IPS DF 19.7 (cell line): ENCODE data around the gene EID3.
"Not testable (repeated sequence)": the region's sequence is repeated elsewhere in the genome, so short reads cannot be mapped to it uniquely, and the experiment has no call there.

Experiments
- DNase-seq: peaks from one replicate; pipeline ENCODE4 v3.0.0-alpha.2; 2013; ENCODE audit warnings: low read depth, low spot score

The EID3 gene

DNA sequence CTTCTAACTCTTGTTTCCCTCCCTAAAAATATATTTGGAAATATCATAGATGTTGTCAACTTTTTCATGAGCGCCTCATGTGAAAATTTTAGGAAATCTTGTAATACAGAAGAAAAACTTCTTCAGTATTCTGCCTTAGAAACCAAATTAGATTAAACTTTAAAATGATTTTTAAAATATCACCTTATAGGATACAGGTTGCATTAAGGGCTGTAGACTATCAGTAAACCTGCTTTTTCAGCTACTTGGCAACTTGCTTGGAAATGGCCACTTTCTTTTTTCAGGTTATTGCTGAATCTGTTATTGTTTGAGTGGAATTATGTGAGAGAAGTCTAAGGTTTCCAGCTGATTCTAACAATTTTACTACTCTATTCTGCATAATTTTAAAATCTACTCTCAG, 9.1 kb downstream of the EID3 start:
- no peak for DNase-seq

DNA sequence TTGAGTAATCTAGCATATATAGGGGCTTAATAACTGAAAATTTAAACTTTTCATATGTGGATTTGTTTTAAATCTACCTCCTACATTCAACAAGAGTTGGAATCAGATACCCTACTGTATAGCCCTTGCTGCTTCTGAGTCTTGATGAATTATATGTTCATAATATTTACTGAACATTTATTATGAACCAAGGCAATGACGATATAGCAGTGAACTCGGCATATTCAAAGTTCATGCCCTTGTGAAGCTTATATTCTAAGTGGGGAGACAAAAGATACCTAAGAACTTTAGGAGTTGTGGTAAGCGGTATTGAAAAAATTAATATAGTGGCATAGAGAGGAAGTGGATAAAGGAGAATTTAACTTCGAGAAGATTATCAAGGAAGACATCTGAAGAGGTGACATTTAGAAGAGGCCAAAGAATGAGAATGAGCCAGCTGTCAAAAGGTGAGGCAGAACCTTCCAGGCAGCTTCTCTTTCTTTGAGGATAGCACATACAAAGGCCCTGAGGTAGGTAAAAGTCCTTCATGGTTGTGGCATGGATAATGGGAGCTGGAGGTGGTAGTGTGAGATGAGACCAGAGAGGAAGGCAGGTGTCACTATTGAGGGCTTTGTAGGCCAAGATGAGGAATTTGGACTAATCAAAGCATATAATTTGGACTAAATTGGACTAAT, 10.2 kb downstream of the EID3 start:
- no peak for DNase-seq

GRCh38 chr12:104314242-104314614, 10.7 kb downstream of the EID3 start:
- no peak for DNase-seq

- no peak for DNase-seq
These were observed 12.0 kb downstream of the EID3 start for GRCh38 chr12:104315326-104316224.

DNA sequence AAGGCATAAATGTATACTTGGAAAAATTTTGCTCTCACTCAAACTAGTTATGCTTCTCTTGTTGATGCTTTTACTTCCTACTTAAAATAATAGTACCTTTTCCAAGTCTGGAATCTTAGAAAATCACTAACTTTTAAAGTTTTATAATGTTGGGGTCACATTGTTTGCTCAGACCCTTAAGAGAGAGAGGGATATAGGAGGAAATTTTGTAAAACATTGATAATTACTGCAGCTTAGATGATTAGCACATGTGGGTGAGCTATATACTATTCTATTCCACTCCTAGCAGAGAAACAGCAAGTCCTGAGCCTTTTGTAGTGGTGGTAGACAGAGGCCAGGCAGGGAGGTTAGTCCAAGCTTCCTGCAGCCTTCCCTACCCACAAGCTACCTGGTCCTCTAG, 13.4 kb downstream of the EID3 start:
- no peak for DNase-seq

GRCh38 chr12:104317538-104318210, 14.1 kb downstream of the EID3 start:
- DNase-seq = no peak

GRCh38 chr12:104319028-104319427, 15.5 kb downstream of the EID3 start:
- DNase-seq = no peak

DNA sequence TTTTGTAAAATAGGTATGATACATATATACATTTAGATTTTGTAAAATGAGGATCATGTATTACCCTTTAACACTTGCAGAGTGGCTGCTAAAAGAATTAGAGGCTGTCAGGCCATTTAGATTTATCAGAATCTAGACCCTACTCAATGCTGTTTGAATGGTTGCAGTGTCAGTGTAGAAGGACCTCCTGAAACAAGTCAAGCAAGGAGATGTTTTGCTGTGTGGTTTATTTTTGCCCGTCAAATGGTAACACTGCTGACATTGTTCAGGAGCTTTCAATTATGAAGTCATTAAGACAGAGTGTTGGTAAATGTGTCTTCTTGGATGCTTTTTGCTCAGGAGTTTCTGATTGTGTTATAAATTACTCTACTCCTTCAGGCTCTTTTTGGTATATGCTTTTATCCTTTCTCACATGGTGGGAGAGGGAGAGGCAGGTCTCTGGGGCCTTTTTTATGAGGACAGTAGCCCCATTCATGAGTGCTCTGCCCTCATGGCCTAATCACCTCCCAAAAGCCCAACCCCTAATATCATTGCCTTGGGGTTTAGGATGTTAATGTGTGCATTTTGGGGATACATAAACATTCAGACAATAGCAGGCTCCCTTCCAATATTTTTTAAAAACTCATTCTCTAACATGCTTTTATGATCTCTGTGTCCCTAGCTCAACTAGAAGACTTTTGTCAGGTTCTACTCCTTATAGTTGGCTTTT, 16.5 kb downstream of the EID3 start:
- DNase-seq = no peak

- no peak for DNase-seq
These were observed 17.1 kb downstream of the EID3 start for GRCh38 chr12:104320627-104321024.

GRCh38 chr12:104321949-104322348, 18.4 kb downstream of the EID3 start:
- DNase-seq = no peak

- not testable (repeated sequence) for DNase-seq
These were observed 19.0 kb downstream of the EID3 start for GRCh38 chr12:104322533-104322932.

- DNase-seq = no peak
These were observed 20.4 kb downstream of the EID3 start for GRCh38 chr12:104323899-104324298.

DNA sequence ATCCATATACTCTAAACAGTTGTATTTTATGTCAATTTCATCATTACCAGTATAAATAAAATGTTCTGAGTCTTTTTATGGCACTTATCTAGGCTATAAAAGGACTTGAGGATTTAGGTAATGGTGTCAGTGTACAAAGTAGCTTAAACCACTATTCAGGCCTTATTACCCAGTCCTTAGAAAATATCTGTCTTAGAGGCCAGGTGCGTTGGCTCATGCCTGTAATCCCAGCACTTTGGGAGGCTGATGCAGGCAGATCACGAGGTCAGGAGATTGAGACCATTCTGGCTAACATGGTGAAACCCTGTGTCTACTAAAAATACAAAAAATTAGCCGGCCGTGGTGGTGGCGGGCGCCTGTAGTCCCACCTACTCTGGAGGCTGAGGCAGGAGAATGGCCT, 24.7 kb downstream of the EID3 start:
- DNase-seq = not testable (repeated sequence)

- no peak for DNase-seq
These were observed 25.3 kb downstream of the EID3 start for GRCh38 chr12:104328790-104329189.

- DNase-seq = no peak
These were observed 26.4 kb downstream of the EID3 start for GRCh38 chr12:104329707-104330532.

DNA sequence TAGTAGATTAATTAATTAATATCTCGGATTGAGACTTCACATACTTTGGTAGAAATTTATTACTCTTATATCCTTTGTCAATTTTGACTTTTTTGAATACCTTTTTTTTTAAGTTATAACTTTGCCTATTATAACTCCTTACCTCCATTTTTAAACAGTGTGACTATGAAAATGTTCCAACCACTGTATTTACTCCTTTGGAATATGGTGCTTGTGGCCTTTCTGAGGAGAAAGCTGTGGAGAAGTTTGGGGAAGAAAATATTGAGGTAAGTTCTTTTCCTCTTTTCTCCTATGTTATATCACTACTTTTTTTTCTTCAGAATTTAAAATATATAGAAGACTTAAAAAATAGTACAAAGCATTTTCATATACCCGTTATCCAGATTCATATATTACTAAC, 27.8 kb downstream of the EID3 start:
- DNase-seq = no peak

GRCh38 chr12:104332273-104332672, 28.7 kb downstream of the EID3 start:
- DNase-seq = not testable (repeated sequence)

DNA sequence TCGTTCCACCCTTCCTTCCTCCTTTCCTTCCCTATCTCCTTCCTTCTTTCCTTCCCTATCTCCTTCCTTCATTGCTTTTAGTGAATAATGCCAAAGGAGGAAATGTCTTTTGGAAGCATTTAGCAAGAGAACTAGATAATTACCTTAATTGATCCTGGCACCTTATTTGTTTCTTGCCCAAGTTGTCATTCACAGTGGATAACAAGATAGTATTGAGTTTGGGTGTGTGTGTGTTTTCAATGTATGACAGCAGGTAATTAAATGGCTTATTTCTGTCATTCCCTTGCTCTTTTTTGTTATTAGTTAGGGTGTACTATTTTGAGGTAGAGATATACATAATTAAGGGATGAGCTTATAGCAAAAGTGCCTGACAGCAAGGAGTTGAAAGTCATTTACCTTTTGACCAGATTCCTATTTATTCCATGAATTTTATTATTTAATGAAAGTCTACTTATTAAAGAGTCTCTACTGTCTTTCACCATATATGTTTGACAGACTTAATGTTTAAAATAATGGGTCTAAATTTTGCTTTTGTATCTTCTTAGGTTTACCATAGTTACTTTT, 30.2 kb downstream of the EID3 start:
- no peak for DNase-seq

DNA sequence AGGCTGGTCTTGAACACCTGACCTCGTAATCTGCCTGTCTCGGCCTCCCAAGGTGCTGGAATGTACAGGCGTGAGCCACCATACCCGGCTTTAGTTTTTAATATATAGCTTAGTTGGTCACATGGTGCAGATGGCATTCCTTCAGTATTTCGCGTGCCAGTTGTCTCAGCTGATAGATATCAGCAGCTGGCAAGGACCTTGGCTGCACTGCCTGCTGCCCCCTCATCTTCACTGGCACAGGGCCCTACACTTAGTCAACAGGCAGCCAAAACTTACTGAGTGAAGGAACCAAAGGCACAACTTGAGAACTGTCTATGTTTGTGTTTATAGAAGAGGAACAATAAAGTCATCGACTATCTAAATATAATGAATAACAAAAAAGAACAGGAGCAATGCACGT, 31.0 kb downstream of the EID3 start:
- no peak for DNase-seq

DNA sequence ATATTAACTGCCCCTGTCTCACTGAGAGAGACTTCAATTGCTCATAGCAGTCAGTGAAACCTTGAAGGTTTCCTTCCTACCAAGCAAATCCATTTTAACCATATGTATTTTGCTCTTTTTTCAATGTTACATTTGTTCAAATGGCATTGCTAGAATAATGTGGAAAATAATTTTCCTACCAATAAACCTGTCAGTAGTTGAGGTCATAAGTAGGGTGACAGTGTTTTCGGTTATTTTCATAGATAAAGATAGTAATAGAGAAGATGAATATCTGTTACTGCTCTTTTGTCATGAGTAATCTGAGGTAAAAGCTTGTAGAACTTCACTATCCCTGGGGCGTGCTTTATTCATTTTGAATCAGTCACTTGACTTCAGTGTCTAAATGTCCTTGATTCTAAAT, 32.6 kb downstream of the EID3 start:
- no peak for DNase-seq
